Fibroblast of skin of right biceps (primary cell): ENCODE measurements around the gene ROPN1L.
A peak's percentile ranks its signal among the peaks of the same experiment; 100 is the strongest.

ENCODE experiments used
- DNase-seq: peaks from one replicate; pipeline ENCODE4 v3.0.0-alpha.2; 2013

The ROPN1L gene

DNA sequence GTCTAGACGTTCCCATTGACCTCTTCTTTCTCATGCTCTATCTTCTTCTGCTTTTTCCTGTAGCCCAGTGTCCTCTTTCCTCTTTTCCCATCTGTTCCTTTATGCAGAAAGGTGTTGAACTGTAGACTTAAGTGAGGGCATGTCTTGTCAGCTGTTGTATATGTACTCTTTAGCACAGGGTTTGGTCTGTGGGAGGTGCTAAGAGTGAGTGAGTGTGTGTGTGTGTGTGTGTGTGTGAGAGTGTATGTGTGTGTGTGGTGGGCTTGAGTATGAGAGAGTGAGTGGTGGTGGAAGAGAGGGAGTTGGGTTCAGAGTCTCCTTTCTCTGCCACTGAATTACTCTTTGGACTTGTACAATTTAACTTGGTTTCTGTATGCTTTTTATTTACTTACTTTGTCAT lies 10.3 kb upstream of the ROPN1L start:
- no peak for DNase-seq

DNA sequence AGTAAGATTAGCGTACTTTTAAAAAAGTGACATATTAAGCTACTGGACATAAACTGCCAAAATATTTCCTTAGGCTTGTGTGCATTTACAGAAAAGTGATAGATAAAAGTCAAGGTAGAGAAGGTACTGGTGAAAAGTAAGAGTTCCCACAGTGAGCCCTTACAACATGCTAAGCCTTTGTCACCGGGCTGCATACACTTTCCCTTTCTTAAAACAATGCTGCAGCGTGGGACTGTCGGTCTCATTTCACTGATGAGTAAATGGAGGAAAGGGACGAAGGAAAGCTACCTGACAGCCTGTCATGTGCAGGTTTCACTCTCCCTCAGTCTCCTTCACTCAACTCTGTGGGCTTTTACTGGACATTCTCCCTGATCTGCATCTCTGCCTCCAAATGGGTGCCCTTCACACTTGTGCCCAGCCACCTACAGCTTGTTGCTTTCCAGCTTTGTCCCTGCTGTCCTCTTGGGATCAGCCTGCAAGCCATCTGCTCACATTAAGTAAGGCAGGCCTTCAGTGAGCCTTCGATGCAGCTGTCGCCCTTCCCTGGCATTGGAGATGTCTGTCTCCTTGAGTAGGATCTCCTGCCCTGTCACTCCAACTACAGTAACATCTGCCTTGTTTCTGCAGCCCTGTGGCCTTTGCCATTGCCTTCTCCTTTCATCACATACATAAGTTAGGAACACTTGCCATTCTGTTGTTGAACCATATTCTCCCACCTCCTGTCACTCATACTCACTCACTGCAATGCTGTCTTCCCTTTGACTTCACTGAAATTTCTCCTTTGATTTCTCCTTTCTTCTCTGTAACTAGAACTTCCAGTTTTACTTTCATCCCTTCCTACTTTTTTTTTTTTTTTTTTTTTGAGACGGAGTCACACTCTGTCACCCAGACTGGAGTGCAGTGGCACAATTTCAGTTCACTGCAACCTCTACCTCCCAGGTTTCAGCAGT lies 9.3 kb upstream of the ROPN1L start:
- no peak for DNase-seq

GRCh38 chr5:10434392-10434791 lies 7.3 kb upstream of the ROPN1L start:
- DNase-seq: no peak

- no peak for DNase-seq
Measured at GRCh38 chr5:10438301-10438700, 3.4 kb upstream of the ROPN1L start.

DNA sequence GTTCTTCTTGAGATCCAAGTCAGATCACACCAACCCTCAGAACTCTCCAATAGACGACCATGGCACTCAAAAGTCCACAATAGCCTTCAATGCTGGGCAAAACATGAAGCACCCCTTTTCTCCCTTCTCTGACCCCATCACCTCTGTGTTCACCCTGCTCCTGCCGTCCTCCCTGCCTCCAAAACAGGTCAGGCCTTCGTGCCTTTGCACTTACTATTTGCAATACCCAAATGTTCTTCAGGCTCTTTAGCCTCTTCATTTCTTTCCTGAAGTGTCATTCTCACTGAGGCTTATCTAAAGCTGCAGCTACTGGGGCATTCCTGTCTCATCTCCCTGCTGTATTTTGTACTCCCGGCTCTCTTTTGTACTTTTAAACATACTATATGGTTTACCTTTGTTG lies 2.0 kb upstream of the ROPN1L start:
- DNase-seq: no peak

GRCh38 chr5:10440367-10440990 lies 1.2 kb upstream of the ROPN1L start:
- no peak for DNase-seq

- no peak for DNase-seq
Measured at GRCh38 chr5:10441992-10442435, 335 bp downstream of the ROPN1L start.

DNA sequence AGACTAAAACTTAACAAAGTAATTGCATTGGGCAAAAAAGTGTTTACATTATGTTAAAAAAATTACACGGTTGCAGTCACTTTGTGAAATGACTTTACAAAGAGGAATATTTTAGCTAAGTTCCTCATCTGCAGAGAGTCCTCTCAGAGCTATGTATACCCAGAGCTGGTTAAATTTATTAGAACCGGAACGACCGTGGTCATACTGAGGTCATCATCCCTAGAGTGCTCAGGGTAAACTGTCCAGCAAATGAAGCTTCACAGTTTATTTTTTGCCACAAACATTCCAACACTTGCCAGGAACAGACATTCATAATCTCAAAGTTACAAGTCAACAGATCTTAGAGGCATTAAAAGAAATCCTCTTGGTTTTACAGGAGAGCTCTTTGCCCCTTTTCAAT lies 897 bp downstream of the ROPN1L start:
- no peak for DNase-seq

- no peak for DNase-seq
Measured at GRCh38 chr5:10445352-10445751, 3.7 kb downstream of the ROPN1L start.

DNA sequence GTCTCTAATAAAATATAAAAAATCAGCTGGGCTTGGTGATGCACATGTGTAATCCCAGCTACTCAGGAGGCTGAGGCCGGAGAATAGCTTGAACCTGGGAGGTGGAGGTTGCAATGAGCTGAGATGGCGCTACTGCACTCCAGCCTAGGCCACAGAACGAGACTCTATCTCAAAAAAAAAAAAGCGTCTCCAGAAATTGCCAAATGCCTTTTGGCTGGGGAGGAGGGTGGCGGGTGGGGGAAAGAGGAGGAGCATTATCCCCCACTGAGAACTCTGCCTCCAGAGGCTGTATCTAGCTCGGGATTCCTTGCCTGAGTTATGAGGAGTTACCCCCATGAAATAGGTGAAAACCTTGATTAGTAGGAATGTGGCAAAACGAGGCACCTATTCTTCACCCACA lies 4.8 kb downstream of the ROPN1L start:
- no peak for DNase-seq

- DNase-seq: no peak
Measured at GRCh38 chr5:10447041-10447440, 5.4 kb downstream of the ROPN1L start.

- DNase-seq: no peak
Measured at GRCh38 chr5:10448754-10449360, 7.2 kb downstream of the ROPN1L start.

DNA sequence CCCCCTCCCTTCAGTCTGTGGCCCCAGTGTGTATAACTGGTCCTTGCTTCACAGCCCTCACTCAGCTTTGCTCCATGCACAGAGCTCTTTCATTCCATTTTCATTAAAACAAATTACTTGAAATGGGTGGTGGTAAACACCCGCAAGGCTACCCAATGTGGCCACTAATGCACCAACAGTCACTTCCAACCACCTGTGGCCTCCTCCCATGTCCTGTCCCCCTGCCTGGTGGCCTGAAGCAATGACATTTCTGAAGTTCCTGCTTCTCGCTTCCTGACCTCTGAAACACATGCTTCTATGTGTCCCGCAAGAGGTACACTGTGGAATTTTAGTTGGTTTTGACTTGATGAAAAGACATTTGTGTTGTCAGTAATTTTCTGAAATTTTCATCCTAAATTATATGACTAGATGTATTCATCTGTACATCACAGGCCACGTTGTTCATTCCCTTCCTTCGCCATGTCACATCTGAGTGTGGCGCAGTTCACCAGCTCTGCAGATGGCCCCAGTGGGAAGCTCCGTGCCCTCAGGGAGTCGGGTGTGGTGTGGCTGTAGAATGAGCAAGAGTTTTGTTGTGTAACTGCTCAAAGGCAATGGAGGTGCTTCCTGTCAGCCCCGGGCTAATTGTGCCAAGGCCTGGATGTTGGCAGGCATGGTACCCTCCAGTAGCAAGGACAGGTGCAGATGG lies 9.6 kb downstream of the ROPN1L start:
- DNase-seq: no peak

DNA sequence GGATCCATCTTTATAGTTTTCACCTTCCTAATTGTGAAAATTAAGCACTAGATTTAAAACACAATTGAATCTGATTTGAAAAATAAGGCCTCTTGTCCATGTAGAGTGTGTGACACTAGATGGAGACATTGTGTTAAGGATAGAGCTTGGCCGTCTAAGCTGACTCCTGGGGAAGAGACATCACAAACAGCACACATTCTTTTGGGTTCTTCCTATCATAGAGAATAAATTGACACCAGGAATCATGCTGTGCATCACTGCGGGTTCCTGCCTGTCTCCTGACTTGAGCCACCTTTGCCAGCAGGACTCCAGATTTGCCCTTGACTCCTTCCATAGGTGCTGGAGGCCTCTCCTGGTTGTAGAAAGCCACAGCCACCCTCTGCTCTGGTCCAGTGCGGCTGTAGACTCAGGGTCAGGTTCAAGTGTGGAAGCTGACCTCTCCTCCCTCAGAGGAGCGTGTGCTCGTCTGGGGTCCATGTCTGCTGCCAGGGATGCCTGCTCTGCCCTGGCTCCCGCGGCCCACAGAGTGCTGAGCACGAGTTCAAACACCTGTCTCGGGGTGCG lies 11.2 kb downstream of the ROPN1L start:
- peak; percentile 86 for DNase-seq

GRCh38 chr5:10453545-10453944 lies 11.9 kb downstream of the ROPN1L start:
- peak; percentile 44 for DNase-seq

- peak; percentile 70 for DNase-seq
Measured at GRCh38 chr5:10454591-10455276, 13.1 kb downstream of the ROPN1L start.

GRCh38 chr5:10455277-10455670 lies 13.6 kb downstream of the ROPN1L start:
- DNase-seq: no peak

DNA sequence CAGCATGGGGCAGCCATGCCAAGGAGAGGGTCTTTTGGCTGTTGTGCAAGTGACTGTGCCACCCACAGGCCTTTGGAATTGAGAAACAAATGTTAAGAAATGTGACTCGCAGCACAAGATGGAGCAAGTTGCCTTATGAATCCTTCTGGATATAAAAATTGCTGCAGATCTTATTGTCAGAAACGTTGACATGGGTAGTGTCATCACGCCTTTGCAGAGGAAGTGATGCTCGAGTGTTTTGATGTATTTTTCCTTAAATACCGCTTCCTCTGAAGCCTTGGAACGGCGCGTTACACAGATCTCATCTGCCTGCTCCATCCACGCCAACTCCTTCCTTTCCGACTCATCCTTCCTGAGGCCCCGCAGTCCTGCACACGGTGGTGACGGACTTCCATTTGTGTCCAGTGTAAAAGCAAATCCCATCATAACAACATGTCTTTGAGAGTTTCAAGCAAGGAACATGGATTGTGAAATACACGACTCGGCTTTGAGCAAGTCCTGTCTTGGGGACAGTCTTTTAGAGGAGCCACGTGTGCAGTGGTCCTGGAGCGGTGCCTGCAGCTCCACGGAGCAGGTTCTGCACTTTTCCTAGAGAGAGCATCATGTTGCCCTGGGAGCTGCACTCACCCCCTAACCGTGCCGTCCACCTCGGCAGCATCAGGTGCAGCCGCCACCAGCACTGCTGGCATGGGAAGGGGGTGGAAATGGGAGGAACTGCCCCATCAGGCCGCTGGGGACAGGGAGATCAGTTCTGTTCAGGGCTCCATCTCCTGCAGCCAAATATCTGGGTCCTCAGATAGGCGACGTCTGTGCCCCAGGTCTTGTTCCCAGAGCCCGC lies 15.1 kb downstream of the ROPN1L start:
- peak; percentile 71 for DNase-seq

DNA sequence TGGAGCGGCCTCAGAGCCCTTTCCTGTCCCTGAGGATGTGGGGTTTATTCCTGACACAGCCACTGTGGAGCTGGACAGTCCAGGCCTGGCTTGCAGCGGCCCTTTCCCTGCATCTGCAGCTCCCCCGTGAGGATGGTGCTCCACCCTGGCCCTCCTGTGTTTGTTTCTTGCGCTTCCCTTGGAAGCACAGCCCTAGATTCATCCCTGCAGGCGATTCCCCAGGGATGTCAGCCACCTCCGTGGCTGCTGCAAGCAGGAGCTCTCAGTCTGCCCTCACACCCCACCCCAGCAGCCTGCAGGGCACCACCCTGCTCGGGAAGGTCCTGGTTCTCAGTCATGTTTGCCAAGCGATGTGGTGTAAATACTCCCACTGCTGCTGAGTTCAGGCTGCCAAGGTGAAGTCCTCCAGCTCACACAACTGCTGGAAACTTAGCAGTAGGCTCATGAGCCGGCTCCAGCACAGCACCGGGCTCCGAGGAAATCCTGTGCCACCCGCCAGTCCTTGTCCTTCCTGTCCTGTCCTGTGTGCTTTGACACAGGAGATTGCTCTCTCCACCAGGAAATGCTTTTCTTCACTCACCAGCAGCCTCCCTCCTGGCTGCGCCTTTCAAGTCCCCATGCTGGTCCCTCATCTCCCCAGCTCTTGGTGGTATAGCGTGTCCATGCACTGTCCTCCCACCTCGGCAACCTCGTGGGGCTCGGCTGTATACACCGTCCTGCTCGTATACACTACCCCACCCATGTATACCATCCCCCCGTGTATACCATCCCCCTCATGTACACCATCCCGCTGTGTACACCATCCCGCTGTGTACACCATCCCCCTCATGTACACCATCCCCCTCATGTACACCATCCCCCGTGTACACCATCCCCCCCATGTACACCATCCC lies 16.2 kb downstream of the ROPN1L start:
- DNase-seq: peak; percentile 35
